ENCODE results near the gene DCANP1. TPM values are rescaled to one million over a fixed set of nuclear protein-coding genes. Genes with fewer than 3 reads are reported as not detected.

Gene DCANP1
- total and polyA plus RNA-seq, 2 donors from 2014 or later: not detected

GRCh38 chr5:135493406-135494180 is 46.4 kb upstream of the DCANP1 start:
- intact Hi-C loops (cut with DNase I): no loop called here
- peaks cover 0 to 2% (median 0%) of the 10 kb centered on the region in 3 donors for H3K4me1 ChIP-seq (ENCODE audit: control insufficient read depth in 2 of 3, insufficient read depth in 2 of 3, low read depth in 1 of 3, low read length in 3 of 3)
- DNase-seq: no peak
- FAIRE-seq: no peak
- H3K9me3 ChIP-seq (ENCODE audit: control insufficient read depth in 2 of 3, insufficient read depth in 1 of 3, low read length in 3 of 3): no peaks in the 10 kb centered on the region
- H3K27me3 ChIP-seq (ENCODE audit: control insufficient read depth, insufficient read depth, low read length): peaks cover 24% of the 10 kb centered on the region
- TF ChIP-seq CTCF (IDR thresholded peaks at IDR 0.05; ENCODE audit: borderline replicate concordance, extremely low read depth, insufficient read depth): no peak
- no peaks in the 10 kb centered on the region for H3K36me3 ChIP-seq (ENCODE audit: control insufficient read depth in 2 of 3, insufficient read depth in 3 of 3, low read length in 3 of 3)
- H3K27ac ChIP-seq (ENCODE audit: low read depth in 2 of 2, low read length in 2 of 2): no peak overlapping the region
- H3K4me3 ChIP-seq (ENCODE audit: low read length in 3 of 3): no peak overlapping the region
- H3K9ac ChIP-seq (ENCODE audit: low read length in 3 of 3): no peak overlapping the region

- Histone ChIP-seq H3K36me3 (ENCODE audit: control insufficient read depth in 2 of 3, insufficient read depth in 3 of 3, low read length in 3 of 3) (no peaks in the 10 kb centered on the region), H3K4me3 (ENCODE audit: low read length in 3 of 3) (no peak overlapping the region), H3K27ac (ENCODE audit: low read depth in 2 of 2, low read length in 2 of 2) (no peak overlapping the region), H3K9me3 (ENCODE audit: control insufficient read depth in 2 of 3, insufficient read depth in 1 of 3, low read length in 3 of 3) (no peaks in the 10 kb centered on the region), H3K9ac (ENCODE audit: low read length in 3 of 3) (no peak overlapping the region), H3K4me1 (ENCODE audit: control insufficient read depth in 2 of 3, insufficient read depth in 2 of 3, low read depth in 1 of 3, low read length in 3 of 3) (peaks cover 0 to 2% (median 0%) of the 10 kb centered on the region in 3 donors), H3K27me3 (ENCODE audit: control insufficient read depth, insufficient read depth, low read length) (peaks cover 33% of the 10 kb centered on the region)
- DNase-seq: no peak
- intact Hi-C loops (cut with DNase I): no loop called here
- no peak for TF ChIP-seq CTCF (IDR thresholded peaks at IDR 0.05; ENCODE audit: borderline replicate concordance, extremely low read depth, insufficient read depth)
- no peak for FAIRE-seq
Observed at GRCh38 chr5:135492319-135492626, 45.1 kb upstream of the DCANP1 start.

DNA sequence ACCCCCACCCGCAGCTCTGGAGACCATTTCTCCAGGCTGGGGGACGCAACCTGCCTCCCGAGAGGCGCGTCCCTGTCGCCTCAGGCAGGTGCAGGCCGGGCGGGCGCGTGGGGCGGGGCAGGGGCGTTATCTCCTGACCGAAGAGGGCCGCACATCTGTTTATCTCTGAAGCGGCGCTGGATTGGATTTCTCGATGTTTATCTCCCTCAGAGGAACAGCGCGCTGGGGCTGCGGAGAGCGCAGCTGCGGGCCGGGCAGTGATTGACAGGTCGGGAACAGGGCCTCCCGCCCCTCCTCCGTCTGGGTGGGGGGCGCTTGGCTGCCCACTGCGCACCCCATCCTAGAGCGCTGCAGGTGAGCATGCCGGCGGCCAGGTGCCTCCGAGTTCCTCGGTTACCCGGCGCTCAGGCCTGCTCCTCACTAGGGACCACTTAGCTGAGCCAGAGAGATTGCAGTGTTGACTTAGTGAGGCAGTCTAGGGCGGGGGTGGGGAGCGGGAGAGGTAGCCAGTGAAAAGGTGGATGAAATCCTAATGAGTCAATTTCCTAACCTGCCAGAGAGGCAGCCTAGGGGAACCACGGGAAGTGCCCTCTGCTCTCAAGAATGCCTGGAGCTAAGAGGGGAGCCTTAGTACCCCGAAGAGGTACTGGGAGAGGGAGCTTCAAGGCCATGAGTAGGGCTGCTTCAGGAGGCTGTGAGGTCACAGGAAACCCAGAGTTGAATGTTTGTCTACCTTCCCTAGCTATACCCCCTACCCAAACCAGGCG is 44.6 kb upstream of the DCANP1 start:
- Histone ChIP-seq H3K27ac (ENCODE audit: low read depth in 2 of 2, low read length in 2 of 2) (no peak overlapping the region), H3K9me3 (ENCODE audit: control insufficient read depth in 2 of 3, insufficient read depth in 1 of 3, low read length in 3 of 3) (no peaks in the 10 kb centered on the region), H3K27me3 (ENCODE audit: control insufficient read depth, insufficient read depth, low read length) (peaks cover 34% of the 10 kb centered on the region), H3K9ac (ENCODE audit: low read length in 3 of 3) (no peak overlapping the region), H3K4me1 (ENCODE audit: control insufficient read depth in 2 of 3, insufficient read depth in 2 of 3, low read depth in 1 of 3, low read length in 3 of 3) (peaks cover 0 to 2% (median 0%) of the 10 kb centered on the region in 3 donors), H3K4me3 (ENCODE audit: low read length in 3 of 3) (no peak overlapping the region), H3K36me3 (ENCODE audit: control insufficient read depth in 2 of 3, insufficient read depth in 3 of 3, low read length in 3 of 3) (no peaks in the 10 kb centered on the region)
- FAIRE-seq (no peak), DNase-seq (peak in 3 of 5 donors; percentile 19 to 48 (median 27))
- intact Hi-C loops (cut with DNase I): no loop called here
- no peak for TF ChIP-seq CTCF (IDR thresholded peaks at IDR 0.05; ENCODE audit: borderline replicate concordance, extremely low read depth, insufficient read depth)
